Measurements from ENCODE around the gene PHTF2.
"Not testable (repeated sequence)": the region's sequence is repeated elsewhere in the genome, so short reads cannot be mapped to it uniquely, and the experiment has no call there.

The PHTF2 gene

DNA sequence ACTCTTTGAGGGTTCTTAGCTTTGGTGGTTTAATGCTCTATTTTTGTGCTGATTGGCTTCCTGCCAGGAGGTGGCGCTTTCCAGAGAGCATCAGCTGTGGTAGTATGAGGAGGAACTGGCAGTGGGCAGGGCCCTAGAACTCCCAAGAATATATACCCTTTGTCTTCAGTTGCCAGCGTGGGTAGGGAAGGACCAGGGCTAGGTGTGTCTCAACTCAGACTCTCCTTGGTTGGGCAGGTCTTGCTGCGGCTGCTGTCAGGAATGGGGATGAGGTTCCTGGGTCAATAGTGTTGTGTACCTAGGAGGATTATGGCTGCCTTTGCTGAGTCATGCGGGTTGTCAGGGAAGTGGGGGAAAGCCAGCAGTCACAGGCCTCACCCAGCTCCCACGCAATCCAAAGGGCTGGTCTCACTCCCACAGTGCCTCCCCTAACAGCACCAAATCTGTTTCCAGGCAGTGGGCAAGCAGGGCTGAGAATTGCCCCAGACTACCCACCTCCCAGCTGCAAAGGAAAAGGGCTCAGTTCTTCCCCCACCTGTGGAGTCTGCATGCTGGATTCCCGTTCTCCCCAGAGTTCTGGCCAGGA, 191.5 kb downstream of the PHTF2 start:
- in situ Hi-C loops (cut with MboI; ENCODE audit: low sequenced_read_pairs), result no loop called here
- no peaks in the 10 kb centered on the region for H3K36me3 ChIP-seq (replicated peaks)
- no peaks in the 10 kb centered on the region for H3K4me1 ChIP-seq
- no peak overlapping the region for H3K4me3 ChIP-seq
- no peaks in the 10 kb centered on the region for H3K27me3 ChIP-seq (ENCODE audit: low read depth)
- H3K9me3 ChIP-seq, result no peaks in the 10 kb centered on the region
- DNase-seq (ENCODE audit: low spot score in 2 of 2), result peak in 1 of 2 experiments; percentile 66

DNA sequence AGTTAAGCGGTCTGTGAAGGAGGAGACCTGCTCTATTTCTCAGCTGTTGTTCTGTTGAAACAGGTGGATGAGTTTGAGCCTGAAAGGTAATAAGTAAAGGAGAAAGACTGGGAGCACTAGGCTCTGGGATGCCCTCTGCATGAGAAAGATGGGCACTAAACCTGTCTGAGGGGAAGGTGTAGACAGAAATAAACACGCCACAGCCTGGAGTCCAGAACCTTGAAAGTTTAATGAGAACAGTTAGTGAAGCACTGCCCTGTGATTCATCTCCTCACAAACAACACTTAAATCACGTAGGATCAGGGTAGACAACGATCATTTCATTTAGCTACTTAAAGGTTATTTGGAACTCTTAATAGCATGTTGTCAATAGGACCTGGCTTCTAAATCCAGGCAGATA, 193.1 kb downstream of the PHTF2 start:
- Histone ChIP-seq H3K4me1 (no peaks in the 10 kb centered on the region), H3K36me3 (replicated peaks) (no peaks in the 10 kb centered on the region)
- in situ Hi-C loops (cut with MboI; ENCODE audit: low sequenced_read_pairs), result no loop called here

DNA sequence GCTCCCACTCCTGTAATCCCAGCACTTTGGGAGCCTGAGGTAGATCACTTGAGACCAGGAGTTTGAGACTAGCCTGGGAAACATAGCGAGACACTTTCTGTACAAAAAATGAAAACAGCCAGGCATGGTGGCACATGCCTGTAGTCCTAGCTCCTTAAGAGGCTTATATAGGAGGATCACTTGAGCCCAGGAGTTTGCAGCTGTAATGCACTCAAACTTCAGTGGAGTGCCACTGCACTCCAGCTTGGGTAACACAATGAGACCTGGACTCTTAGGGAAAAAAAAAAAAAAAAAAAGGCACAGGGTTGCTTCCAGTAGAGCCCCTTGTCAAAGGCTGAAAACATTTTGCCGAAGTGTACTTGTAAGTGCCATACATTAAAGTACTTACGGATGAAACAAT, 195.3 kb downstream of the PHTF2 start:
- in situ Hi-C loops (cut with MboI; ENCODE audit: low sequenced_read_pairs), result no loop called here
- no peaks in the 10 kb centered on the region for H3K36me3 ChIP-seq (replicated peaks)
- H3K27me3 ChIP-seq (ENCODE audit: low read depth), result no peaks in the 10 kb centered on the region
- no peak for DNase-seq (ENCODE audit: low spot score in 2 of 2)
- H3K4me3 ChIP-seq, result no peak overlapping the region
- no peaks in the 10 kb centered on the region for H3K9me3 ChIP-seq
- H3K4me1 ChIP-seq, result no peaks in the 10 kb centered on the region

More for the DNA sequence above, 193.1 kb downstream of the PHTF2 start:
- H3K9me3 ChIP-seq, result no peaks in the 10 kb centered on the region
- no peaks in the 10 kb centered on the region for H3K27me3 ChIP-seq (ENCODE audit: low read depth)
- no peak overlapping the region for H3K4me3 ChIP-seq
- no peak for DNase-seq (ENCODE audit: low spot score in 2 of 2)

DNA sequence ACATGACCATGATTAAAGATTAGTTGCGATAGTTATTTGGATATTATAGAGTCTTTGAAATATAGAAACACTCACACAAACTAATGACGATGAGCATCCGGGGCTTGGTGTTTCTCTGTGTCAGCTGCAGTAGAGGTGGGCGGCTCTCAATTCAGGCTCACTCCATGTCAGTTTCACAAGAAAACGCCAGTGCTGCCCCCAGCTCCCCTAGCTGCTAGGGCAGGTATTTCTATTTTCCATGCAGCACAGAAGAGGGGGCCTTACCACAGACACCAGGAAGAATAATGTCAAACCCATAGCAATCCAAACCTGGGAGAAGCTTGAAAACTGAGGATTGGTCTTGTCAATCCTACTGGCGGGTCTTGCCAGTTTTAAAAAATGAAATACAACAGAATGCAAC, 197.1 kb downstream of the PHTF2 start:
- Histone ChIP-seq H3K4me3 (no peak overlapping the region), H3K4me1 (no peaks in the 10 kb centered on the region), H3K36me3 (replicated peaks) (no peaks in the 10 kb centered on the region), H3K9me3 (no peaks in the 10 kb centered on the region), H3K27me3 (ENCODE audit: low read depth) (no peaks in the 10 kb centered on the region)
- DNase-seq (ENCODE audit: low spot score in 2 of 2), result peak in 1 of 2 experiments; percentile 27
- in situ Hi-C loops (cut with MboI; ENCODE audit: low sequenced_read_pairs), result no loop called here

DNA sequence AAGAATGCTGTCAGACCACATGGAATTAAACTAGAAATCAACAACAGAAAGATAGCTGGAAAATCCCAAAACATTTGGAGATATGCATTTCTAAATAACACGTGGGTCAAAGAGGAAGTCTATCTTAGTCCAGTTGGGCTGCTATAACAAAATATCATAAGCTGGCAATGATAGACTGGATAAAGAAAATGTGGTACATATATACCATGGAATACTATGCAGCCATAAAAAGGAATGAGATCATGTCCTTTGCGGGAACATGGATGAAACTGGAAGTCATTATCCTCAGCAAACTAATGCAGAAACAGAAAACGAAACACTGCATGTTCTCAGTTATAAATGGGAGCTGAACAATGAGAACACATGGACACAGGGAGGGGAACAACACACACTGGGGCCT, 200.6 kb downstream of the PHTF2 start:
- H3K4me3 ChIP-seq; H3K27me3 ChIP-seq (ENCODE audit: low read depth); H3K9me3 ChIP-seq; DNase-seq (ENCODE audit: low spot score in 2 of 2); in situ Hi-C loops (cut with MboI; ENCODE audit: low sequenced_read_pairs); H3K36me3 ChIP-seq (replicated peaks); H3K4me1 ChIP-seq: not testable (repeated sequence)

DNA sequence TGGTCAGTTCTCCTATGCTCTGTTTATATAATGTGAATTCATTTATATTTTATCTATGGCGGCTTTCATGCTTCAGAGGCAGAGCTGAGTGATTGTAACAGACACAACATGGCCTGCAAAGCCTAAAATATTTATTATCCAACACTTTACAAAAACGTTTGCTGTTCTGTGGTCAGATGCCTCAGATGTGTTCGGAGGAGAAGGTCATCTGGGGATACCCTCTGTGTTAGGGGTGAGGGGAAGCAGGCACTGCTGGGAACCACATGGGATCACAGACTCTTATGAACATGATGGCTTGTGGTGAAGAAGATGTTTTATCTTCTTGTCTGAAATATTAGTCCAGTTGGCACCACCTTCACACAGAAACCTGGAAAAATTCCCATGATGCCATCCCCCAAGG, 203.4 kb downstream of the PHTF2 start:
- no peaks in the 10 kb centered on the region for H3K9me3 ChIP-seq
- no peaks in the 10 kb centered on the region for H3K36me3 ChIP-seq (replicated peaks)
- no peaks in the 10 kb centered on the region for H3K4me1 ChIP-seq
- no peaks in the 10 kb centered on the region for H3K27me3 ChIP-seq (ENCODE audit: low read depth)
- no peak for DNase-seq (ENCODE audit: low spot score in 2 of 2)
- no peak overlapping the region for H3K4me3 ChIP-seq
- in situ Hi-C loops (cut with MboI; ENCODE audit: low sequenced_read_pairs), result no loop called here

DNA sequence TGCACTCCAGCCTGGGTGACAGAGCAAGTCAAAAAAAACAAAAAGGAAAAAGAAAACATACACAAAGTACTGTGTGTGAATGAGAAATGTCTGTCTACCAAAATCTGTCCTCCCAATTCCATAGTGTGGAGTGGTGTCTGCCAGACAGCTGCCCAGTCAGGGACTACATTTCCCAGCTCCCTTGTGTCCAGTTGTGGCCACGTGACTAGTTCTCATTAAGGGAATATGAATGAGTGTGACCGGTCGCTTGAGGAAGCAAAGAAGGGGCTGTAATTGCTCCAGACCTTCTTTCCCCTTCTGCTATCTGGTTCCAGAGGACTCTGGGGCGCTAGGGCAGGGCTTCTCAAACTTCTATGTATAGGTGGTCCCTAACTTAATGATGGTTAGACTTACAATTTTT, 204.1 kb downstream of the PHTF2 start:
- H3K4me3 ChIP-seq, result no peak overlapping the region
- no peaks in the 10 kb centered on the region for H3K36me3 ChIP-seq (replicated peaks)
- no peak for DNase-seq (ENCODE audit: low spot score in 2 of 2)
- no peaks in the 10 kb centered on the region for H3K4me1 ChIP-seq
- in situ Hi-C loops (cut with MboI; ENCODE audit: low sequenced_read_pairs), result no loop called here
- H3K27me3 ChIP-seq (ENCODE audit: low read depth), result no peaks in the 10 kb centered on the region
- no peaks in the 10 kb centered on the region for H3K9me3 ChIP-seq

DNA sequence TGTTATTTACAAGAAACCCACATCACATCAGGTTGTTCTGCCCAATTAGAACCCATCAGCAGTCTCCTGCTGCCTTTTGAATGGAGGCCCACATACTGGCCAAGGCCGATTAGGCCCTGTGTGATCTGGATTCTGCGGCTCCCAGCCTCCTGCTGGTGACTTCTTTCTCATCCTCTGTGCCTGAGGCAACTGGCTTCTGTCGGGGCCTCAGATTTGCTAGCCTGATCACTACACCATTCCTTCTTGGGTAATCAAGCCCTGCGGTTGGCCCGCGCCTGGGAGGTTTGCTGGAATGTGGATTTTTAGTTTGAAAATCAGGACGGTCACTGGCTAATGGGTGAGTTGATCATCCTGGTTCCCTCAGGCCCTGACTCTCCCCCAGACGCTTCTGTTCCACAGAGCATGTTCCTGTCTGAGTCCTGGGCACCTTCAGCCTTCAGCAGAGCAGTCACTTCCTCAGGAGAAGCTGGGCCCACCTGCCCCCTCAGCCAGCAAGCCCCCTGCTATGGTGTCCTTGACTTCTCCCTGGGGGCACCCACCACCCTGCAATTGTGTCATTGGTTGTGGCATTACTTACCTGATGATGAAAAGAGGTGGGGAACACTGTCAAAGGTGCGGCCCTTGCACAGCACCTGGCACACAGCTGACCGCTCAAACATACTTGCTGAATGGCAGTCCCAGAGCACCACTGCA, 207.6 kb downstream of the PHTF2 start:
- Histone ChIP-seq H3K36me3 (replicated peaks) (no peaks in the 10 kb centered on the region), H3K27me3 (ENCODE audit: low read depth) (no peaks in the 10 kb centered on the region), H3K9me3 (no peaks in the 10 kb centered on the region), H3K4me3 (no peak overlapping the region), H3K4me1 (no peaks in the 10 kb centered on the region)
- in situ Hi-C loops (cut with MboI; ENCODE audit: low sequenced_read_pairs), result no loop called here
- DNase-seq (ENCODE audit: low spot score in 2 of 2), result no peak
